ENCODE data around the gene ROBO1.

ROBO1 gene

DNA sequence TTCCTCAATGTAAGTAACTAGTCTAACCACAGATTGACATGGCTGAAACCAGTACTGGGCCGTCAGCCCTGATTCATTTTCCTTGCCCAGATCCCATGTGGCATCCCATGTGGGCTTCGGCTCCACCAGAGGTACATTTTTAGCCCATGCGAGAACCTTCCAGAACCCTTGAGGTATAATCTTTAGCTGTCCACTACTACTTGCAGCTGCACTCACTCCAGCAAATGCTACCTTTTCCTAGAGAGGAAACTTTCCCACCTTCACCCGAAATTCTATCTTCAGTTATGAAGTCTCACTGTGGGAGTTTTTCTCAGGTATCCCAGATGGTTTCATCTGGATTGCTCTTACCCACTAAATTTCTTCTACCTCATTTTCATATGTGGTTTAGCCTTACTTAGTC is 907.2 kb downstream of the ROBO1 start:
- no peak for TF ChIP-seq ZFX (IDR thresholded peaks at IDR 0.05)
- TF ChIP-seq, protein P1, sequence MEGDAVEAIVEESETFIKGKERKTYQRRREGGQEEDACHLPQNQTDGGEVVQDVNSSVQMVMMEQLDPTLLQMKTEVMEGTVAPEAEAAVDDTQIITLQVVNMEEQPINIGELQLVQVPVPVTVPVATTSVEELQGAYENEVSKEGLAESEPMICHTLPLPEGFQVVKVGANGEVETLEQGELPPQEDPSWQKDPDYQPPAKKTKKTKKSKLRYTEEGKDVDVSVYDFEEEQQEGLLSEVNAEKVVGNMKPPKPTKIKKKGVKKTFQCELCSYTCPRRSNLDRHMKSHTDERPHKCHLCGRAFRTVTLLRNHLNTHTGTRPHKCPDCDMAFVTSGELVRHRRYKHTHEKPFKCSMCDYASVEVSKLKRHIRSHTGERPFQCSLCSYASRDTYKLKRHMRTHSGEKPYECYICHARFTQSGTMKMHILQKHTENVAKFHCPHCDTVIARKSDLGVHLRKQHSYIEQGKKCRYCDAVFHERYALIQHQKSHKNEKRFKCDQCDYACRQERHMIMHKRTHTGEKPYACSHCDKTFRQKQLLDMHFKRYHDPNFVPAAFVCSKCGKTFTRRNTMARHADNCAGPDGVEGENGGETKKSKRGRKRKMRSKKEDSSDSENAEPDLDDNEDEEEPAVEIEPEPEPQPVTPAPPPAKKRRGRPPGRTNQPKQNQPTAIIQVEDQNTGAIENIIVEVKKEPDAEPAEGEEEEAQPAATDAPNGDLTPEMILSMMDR (conservative IDR thresholded peaks at IDR 0.05), result no peak
- H3K27ac ChIP-seq, result no peak overlapping the region

DNA sequence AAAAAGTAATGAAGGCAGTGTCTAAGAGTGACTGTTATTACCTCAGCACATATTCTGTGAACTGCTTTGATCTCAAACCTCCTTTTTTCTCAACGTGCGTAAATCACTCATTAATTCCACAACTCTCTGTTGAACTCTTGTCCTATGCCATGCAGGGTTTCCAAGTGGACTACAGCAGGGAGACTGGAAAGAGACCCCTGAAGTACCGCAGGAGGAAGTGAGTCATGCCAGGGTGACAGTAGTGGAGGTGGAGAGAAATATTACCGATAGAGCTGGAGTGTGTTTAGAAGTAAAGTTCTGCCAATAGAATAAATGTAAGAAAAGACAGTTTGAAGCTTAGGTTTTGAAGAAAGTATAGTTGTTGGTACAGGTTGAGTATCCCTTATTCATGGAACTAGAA is 908.9 kb downstream of the ROBO1 start:
- TF ChIP-seq, protein P1 (conservative IDR thresholded peaks at IDR 0.05), result no peak
- TF ChIP-seq ZFX (IDR thresholded peaks at IDR 0.05), result no peak
- no peak overlapping the region for H3K27ac ChIP-seq

DNA sequence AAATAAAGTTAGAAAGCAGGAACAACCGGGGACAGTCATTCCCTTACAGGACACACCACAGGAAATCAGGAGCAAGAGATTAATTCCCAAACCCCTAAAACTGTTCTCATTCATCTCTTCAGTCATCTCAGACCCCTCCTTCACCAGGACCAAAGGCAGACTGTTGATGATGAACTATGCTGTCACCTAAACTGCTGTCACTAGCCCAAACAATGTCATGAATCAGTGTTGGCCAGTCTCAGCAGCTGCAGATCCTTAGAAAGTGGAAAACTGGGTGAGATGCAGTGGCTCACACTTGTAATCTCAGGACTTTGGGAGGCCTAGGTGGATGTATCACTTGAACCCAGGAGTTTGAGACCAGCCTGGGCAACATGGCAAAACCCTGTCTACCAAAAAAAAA is 909.6 kb downstream of the ROBO1 start:
- TF ChIP-seq, protein P1 (conservative IDR thresholded peaks at IDR 0.05), result no peak
- TF ChIP-seq ZFX (IDR thresholded peaks at IDR 0.05), result no peak
- no peak overlapping the region for H3K27ac ChIP-seq

DNA sequence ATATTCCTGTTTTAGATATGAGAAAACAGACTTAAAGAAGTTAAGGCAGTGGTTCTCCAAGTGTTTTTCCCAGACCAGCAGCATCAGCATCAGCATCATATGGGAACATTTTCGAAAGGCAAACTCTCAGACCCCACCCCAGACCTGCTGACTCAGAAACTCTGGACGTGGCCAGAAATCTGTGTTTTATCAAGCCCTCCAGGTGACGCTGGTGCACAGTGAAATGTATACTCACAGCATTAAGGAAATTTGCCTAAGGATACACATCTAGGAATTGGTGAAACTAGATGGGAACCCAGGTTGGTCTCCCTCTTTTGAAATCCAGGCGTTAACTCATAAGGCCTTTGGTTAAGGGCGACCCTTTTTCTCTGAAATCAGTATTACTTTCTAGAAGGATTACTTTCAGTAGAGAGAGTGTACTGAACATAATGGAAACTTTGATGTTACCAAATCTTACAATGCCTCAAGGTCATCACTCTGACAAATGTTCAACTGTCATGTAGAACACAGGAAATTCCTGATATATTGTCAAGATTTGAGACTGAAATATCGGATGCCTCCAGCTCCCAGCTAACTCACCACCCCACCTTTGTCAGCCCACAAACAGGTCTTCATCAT is 910.2 kb downstream of the ROBO1 start:
- H3K27ac ChIP-seq, result no peak overlapping the region
- no peak for TF ChIP-seq ZFX (IDR thresholded peaks at IDR 0.05)
- TF ChIP-seq, protein P1 (conservative IDR thresholded peaks at IDR 0.05), result no peak

DNA sequence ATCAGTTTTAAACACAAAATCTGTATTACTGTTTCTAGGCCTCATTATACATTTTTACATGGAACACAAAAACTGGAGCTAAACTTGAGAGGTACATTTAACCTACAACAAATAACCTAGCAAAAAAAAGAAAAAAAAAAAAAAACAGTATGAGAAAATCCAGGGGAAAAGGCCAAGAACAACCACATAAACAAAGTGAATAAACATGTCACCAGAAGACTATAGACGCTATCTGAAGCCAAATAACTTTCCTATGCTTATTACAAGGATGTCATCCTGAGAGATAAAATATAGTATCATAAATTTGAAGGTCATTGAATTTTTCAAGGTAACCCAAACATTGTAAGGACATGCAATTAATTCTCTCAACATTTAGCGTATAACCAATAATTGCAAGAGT is 911.6 kb downstream of the ROBO1 start:
- H3K27ac ChIP-seq, result no peak overlapping the region
- no peak for TF ChIP-seq ZFX (IDR thresholded peaks at IDR 0.05)
- TF ChIP-seq, protein P1 (conservative IDR thresholded peaks at IDR 0.05), result no peak

DNA sequence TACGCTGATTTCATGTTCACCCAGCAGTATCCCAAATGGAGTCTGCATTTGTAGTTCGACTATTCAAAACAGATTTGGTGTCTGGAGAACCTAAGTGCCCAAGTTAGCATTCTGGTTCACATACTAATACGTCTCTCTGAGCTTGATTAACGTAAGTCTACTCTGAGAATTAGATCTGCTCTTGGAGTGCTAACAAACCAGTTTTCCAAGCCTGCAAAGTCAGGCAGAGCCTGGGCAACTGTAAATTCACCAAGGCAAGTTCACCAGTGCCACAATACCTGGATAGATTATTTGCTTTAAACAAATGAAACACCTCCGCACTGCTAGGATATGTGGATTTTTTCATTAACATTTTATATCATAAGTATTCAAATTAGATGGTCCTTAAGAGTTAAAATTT is 912.6 kb downstream of the ROBO1 start:
- H3K27ac ChIP-seq, result no peak overlapping the region
- TF ChIP-seq, protein P1 (conservative IDR thresholded peaks at IDR 0.05), result no peak
- no peak for TF ChIP-seq ZFX (IDR thresholded peaks at IDR 0.05)

DNA sequence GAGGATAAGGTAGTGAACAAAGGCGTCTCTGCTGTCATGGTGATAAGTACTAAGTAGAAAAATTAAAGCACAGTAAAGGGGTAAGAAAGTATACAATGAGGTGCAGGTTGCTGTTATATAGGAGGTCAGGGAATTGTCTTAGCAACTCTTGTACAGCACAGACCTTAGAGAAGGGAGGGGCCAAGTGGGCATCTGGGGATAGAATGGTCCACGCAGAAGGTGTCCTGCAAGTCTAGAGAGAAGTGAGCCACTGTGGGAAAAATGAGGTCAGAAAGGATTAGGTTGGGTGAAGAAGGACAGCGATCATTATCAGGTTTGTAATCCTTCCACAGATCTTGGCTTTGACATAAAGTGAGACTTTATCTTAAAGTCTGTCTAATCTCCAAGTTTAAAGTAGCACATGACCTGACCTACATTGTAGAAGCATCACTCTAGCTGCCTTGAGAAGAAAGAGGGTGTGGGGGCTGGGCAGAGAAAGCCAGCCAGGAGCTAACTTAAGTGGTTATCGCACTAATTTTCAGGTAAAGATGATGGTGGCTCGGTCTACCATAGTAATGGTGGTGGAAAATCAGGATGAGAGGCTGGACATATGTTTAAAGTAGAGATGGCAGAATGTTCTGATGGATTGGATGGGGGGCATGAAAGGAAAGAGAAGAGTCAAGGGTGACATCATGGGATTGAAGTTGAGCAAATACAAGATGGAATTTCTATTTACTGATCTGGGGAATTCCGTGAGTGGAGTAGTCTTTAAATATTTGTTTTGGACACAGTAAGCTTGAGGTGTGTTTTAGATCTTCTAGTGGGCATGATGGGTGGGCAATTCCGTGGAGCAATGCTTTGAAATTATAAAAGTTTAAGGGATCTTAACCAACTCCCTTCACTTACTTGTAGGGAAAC is 919.2 kb downstream of the ROBO1 start:
- no peak overlapping the region for H3K27ac ChIP-seq
- TF ChIP-seq, protein P1 (conservative IDR thresholded peaks at IDR 0.05), result no peak
- no peak for TF ChIP-seq ZFX (IDR thresholded peaks at IDR 0.05)
